ENCODE results near the gene HPX.

HPX gene

DNA sequence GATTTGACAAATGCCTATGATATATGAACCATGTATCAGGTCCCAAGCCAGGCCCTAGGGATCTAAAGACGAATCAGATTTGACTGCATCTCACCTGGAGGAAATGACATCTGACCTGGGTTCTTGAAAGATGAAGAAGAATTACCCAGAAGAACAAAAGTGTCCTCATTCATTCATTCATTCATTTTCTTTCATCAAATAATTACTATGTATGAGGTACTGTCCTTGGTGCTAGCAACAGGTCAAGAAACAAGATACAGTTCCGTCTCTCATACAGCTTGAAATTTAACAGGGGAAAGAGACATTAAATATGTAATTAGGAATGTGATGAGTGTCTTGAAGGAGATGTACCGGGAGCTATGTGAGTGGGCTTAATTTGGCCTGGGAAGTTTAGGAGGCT lies 20.1 kb downstream of the HPX start:
- Histone ChIP-seq H3K27ac (no peak overlapping the region), H3K36me3 (replicated peaks) (no peaks in the 10 kb centered on the region), H3K27me3 (replicated peaks) (no peaks in the 10 kb centered on the region), H3K4me3 (ENCODE audit: low read depth, low read length) (no peak overlapping the region)
- DNase-seq = no peak
- TF ChIP-seq, protein P1, sequence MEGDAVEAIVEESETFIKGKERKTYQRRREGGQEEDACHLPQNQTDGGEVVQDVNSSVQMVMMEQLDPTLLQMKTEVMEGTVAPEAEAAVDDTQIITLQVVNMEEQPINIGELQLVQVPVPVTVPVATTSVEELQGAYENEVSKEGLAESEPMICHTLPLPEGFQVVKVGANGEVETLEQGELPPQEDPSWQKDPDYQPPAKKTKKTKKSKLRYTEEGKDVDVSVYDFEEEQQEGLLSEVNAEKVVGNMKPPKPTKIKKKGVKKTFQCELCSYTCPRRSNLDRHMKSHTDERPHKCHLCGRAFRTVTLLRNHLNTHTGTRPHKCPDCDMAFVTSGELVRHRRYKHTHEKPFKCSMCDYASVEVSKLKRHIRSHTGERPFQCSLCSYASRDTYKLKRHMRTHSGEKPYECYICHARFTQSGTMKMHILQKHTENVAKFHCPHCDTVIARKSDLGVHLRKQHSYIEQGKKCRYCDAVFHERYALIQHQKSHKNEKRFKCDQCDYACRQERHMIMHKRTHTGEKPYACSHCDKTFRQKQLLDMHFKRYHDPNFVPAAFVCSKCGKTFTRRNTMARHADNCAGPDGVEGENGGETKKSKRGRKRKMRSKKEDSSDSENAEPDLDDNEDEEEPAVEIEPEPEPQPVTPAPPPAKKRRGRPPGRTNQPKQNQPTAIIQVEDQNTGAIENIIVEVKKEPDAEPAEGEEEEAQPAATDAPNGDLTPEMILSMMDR (IDR thresholded peaks at IDR 0.05; ENCODE audit: low read depth, low read length, missing control alignments) = no peak
- in situ Hi-C loops (cut with HindIII; ENCODE audit: low pct_ligation_motif_present, low sequenced_read_pairs) = no loop called here

DNA sequence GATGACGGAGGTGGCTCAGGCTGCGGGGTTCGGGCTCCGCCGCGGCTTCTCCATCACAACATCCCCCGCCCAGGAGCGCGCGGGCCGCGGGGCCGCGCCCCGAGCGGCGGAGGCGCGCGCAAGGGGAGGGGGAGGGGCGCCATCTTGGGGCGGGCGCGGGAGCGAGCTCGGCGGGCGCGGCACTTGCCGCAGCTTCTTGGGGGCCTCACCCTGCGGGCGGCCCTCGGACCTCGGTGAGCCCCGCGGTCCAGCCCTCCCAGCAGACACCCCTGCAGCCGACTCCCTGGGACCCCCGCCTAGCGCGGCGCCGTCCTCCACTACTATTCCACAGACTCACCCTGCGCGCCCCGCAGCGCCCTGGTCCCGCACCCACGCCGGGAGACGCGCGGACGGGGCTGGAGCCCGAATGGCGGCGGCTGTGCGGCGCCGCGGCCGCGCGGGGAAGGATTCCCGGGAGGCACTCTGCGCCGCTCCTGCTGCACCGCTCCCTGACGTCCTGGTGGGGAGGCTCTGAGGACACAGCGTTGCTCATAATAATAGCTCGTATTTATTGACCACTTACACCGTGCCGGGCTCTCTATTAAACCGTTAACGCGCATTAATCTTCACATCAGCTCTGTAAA lies 21.7 kb downstream of the HPX start, which contains the start of gene APBB1:
APBB1 (minus strand) TSS at position 86 of the 623 bp plus-strand sequence. CDS start 7,747 bp downstream, outside the sequence.
- TF ChIP-seq, protein P1 (IDR thresholded peaks at IDR 0.05; ENCODE audit: low read depth, low read length, missing control alignments) = peak; percentile 30
- in situ Hi-C loops (cut with HindIII; ENCODE audit: low pct_ligation_motif_present, low sequenced_read_pairs) = no loop called here
- no peaks in the 10 kb centered on the region for H3K36me3 ChIP-seq (replicated peaks)
- no peak within 1 kb of the TSS for H3K27ac ChIP-seq
- DNase-seq = peak; percentile 47
- no peaks in the 10 kb centered on the region for H3K27me3 ChIP-seq (replicated peaks)
- H3K4me3 ChIP-seq (ENCODE audit: low read depth, low read length) = peak within 1 kb of the TSS; percentile 74

DNA sequence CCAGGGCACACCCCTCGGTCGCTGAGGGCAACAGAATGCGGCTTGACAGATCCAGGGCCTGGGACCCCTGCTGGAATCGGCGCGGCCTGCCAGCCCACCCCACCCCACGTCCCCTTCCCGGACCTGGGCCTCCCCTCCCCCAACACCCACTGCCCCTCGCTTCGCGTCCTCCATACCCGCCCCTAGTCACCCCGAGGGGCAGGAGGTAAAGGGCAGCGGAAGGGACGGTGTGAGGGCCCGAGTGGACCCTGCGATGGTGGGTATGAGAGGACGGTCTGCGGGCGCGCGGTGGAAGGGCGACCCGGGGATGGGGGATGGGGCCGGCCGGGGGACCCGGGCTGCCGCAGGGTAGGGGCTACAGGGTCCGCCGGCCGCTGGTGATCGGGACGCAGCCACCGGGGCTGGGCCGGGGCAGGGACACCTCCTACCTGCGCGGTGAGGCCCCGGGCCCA lies 22.2 kb downstream of the HPX start:
- Histone ChIP-seq H3K27me3 (replicated peaks) (no peaks in the 10 kb centered on the region), H3K36me3 (replicated peaks) (no peaks in the 10 kb centered on the region), H3K4me3 (ENCODE audit: low read depth, low read length) (peak overlapping the region; percentile 74), H3K27ac (no peak overlapping the region)
- DNase-seq = no peak
- in situ Hi-C loops (cut with HindIII; ENCODE audit: low pct_ligation_motif_present, low sequenced_read_pairs) = no loop called here
- TF ChIP-seq, protein P1 (IDR thresholded peaks at IDR 0.05; ENCODE audit: low read depth, low read length, missing control alignments) = no peak

DNA sequence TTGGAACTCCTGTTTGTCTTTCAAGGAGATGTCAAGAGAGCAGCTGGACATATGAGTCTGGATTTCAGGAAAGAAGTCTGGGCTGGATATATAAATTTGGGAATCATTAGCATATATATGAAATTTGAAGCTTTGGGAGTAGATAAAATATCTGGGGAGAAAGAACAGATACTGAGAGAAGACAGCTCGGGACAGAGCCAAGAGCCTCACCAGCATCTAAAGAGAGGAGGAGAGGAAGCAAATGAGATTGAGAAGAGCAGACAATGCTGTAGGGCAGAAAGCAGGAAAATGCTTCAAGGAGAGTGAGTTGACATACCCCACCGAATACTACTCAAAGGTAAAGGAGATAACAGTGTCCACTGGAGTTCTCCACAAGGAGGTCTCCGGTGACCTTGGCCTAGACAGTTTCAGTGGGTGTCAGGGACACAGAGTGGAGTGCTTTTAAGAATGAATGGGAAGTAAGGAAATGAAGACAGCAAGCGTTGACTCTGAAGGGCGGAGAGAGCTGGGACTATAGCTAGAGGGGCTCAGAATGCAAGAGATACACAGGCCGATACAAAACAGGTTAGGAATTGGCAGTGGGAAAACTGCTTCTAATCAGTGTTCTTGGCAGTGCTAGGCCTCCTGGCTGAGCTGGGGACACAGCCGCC lies 22.8 kb downstream of the HPX start:
- Histone ChIP-seq H3K27ac (no peak overlapping the region), H3K4me3 (ENCODE audit: low read depth, low read length) (peak overlapping the region; percentile 74), H3K27me3 (replicated peaks) (no peaks in the 10 kb centered on the region), H3K36me3 (replicated peaks) (no peaks in the 10 kb centered on the region)
- TF ChIP-seq, protein P1 (IDR thresholded peaks at IDR 0.05; ENCODE audit: low read depth, low read length, missing control alignments) = no peak
- no peak for DNase-seq
- in situ Hi-C loops (cut with HindIII; ENCODE audit: low pct_ligation_motif_present, low sequenced_read_pairs) = no loop called here

DNA sequence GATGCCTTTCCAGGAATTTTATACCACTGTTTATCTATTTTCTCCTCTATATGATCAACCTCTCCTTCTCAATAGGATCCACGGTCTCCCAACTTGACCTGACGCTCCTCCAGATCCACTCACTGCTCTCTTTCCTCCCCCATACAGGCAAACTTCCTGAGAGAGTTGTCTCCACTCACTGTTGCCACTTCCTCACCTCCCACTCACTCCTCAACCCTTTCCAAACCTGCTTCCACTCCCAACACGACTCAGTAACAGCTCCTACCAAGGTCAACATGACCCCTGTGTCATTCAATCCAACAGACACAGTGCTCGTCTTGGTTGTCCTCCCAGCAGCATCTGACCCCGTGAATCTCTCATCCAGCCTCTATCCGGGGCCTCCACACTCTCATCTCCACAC lies 25.0 kb downstream of the HPX start:
- TF ChIP-seq, protein P1 (IDR thresholded peaks at IDR 0.05; ENCODE audit: low read depth, low read length, missing control alignments) = no peak
- Histone ChIP-seq H3K36me3 (replicated peaks) (no peaks in the 10 kb centered on the region), H3K27me3 (replicated peaks) (no peaks in the 10 kb centered on the region), H3K4me3 (ENCODE audit: low read depth, low read length) (no peak overlapping the region), H3K27ac (no peak overlapping the region)
- in situ Hi-C loops (cut with HindIII; ENCODE audit: low pct_ligation_motif_present, low sequenced_read_pairs) = no loop called here
- DNase-seq = no peak

All from brain microvascular endothelial cell (primary cell).